GM19351 (cell line): Measurements from ENCODE around the gene CLCN1.
"Not testable (repeated sequence)": the region's sequence is repeated elsewhere in the genome, so short reads cannot be mapped to it uniquely, and the experiment has no call there.

ENCODE experiments used
- ATAC-seq: cut with Tn5 transposase; IDR thresholded peaks from one replicate; pipeline ENCODE4 v1.9.1; 2021; ENCODE audit warnings: mild to moderate bottlenecking, moderate library complexity; ENCODE audit not compliant: unreplicated experiment

The CLCN1 gene

DNA sequence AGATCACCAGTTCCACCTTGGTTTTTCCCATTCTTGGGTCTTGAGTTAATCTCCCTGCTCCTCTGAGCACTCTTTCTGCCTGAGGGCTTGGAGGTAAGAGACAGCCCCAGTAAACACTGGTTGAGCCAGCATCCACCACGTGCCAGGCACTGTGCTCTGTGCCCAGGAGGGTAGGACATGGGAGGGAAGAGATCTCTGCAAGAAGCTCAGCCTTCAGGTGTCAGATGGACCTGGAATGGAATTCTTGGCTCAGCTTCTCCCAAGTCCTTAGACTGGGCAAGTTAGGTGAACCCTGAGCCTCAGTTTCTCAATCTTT lies 67.7 kb downstream of the CLCN1 start:
- no peak for ATAC-seq

DNA sequence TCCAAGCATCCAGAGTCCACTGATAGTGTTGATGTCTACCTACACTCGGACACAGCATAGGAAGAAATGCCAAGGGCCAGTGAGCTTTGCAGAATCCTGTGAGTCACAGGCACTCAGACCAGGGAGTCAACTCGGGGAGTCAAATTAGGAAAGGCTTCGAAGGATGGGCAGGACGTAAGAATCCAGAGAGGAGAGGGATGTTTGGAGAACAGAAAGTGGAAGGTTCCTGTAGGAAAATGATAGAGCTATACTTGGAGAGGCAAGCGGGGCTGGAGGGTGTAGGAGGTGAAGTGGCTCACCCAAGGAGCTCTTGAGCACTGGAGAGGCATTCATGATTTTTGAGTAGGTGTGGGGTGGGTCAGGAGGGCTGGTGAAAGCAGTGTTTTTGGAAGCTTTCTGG lies 68.2 kb downstream of the CLCN1 start:
- no peak for ATAC-seq

DNA sequence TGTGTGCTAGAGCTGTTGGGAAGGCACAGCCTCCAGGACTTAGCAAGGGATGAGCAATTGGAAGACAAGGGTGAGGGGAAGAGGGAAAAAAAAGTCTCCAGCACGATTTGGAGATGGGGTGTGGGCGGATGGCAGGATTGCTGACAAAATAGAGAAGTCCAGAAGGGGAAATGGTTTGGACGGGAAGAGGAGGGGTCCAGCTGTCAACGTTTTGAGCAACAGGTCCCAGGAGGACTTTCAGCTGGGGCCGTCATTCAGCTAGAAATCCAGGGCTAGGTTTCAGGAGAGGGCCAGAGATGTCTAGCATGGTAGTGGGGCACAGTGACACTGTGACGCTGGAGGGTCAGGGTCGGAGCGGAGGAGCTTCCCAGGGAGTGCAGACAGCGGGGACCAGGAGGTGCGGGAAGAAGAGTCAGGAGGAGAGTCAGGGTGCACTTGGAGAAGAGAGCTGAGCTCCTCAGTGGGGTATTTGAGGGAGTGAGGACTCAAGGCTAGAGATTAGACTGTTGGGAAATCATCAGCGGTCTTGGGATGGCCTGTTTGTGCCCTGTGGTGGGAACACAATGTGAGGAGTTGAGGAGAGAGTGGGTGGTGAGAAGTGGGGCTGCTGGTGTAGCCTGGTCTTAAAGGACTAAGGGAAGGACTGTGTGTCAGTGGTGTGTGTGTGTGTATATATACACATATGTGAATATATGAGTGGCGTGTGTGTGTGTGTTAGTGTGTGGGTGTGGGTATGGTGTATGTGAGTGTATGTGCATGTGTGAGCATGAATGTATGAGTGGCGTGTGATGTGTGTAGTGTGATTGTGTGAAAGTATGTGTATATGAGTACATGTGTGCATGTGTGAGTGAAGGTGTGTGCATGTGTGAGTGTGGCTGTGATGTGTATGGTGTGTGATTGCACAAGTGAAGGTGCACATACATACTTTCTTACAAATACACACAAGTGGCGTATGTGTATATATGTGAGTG lies 69.0 kb downstream of the CLCN1 start:
- ATAC-seq: no peak

DNA sequence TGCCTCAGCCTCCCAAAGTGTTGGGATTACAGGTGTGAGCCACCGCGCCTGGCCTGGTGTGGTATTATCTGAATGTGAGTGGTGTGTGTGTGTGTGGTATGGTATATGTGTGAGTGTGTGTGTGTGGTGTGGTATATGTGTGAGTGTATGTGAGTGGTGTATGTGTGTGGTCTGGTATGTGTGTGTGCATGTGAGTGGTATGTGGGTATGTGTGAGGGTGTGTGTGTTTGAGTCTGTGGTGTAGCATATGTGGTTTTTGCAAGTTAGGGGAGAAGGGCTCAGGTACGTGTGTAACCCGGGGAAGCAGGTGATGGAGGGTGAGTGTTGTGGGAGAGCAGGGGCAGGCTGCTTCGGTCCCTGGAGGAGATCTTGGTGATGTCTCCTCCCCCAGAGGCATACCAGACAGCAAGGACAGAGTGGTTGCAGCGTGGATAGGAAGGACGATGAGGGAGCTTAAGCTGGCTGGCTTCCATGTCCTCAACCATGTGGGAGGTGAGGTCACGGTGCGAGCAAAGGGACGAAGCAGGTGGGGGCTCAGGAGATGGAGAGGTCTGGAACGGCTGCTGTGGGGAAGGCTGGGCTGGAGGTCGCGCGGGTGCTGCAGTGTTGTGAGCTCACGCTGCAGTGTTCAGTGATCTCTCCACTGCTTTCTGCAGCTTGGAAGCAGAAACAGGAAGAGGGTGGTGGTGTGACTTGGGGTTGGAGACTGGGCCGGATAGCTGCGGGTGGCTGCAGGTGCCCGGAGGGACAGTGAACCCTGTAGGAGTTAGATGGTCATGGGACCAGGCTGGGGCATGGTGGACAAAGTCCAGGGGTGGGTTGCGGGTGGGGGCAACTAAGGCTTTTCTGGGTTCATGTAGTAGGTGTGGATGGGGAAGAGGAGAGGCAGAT lies 70.2 kb downstream of the CLCN1 start:
- ATAC-seq: no peak

DNA sequence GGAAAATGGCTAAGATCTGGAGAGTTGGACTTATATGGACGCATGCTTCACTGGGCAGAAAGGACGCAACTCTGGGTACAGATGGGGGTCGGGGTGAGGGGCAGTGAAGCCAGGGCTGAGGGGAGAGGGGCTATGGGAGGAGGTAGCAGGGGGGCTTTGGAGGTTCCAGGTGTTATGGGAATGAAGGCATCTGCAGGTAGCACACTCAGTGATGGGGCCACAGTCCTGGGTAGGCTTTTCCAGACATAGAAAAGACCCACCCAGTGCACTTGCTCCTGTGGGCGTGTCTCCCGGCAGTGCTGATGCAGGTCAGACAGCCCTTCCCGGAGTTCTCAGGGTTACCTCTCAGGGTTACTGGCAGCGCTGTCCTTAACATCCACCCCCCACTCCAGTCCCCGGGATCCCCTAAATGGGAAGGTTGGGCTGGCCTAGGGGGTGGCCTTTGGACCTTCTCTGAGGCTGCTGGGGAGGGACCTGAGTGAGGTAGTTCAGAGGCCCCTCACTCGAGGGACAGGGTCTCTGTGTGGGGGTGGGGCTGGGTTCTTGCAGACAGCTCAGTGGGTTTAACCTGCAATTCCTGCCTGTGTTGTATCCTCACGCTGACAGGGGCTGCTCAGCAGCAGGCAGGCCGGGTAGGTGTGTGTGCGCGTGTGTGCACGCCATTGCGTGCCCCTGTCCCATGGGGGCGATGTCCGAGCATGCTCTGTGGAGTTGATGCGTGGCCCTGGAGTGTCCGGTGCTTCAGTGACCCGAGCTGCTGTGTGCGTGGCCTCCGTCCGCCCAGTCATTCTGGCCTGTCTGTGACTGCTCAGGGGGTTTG lies 71.5 kb downstream of the CLCN1 start:
- no peak for ATAC-seq

DNA sequence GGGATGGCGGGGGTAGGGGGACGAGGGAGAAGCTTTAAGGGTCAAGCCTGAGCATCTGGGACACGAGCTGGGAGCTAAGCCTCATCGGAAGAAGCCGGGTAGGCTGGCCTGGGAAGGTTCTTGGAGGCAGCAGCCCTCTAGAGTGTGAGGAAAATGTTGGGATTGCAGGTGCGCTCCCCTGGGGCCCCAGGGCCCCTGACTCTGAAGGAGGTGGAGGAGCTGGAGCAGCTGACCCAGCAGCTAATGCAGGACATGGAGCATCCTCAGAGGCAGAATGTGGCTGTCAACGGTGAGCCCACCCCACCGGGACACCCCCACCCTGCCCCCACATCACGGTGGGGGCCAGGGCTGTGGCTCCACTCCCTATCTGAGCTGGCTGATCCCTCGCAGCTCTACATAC lies 72.1 kb downstream of the CLCN1 start:
- ATAC-seq: no peak

DNA sequence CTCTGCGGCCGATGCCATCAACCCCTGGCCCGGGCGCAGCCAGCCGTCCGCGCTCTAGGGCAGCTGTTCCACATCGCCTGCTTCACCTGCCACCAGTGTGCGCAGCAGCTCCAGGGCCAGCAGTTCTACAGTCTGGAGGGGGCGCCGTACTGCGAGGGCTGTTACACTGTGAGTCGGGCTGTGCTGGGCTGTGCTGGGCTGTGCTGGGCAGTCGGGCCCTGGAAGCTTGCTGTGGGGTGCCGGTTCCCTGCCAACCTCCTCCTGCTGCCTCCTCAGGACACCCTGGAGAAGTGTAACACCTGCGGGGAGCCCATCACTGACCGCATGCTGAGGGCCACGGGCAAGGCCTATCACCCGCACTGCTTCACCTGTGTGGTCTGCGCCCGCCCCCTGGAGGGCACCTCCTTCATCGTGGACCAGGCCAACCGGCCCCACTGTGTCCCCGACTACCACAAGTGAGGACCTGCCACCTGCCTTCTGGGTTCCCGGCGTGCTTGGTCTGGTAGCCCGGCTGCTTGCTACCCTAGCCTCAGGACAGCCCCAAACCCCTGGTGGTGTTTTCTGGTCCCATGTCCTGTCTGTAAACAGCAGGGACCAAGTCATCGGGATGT lies 72.7 kb downstream of the CLCN1 start:
- no peak for ATAC-seq

DNA sequence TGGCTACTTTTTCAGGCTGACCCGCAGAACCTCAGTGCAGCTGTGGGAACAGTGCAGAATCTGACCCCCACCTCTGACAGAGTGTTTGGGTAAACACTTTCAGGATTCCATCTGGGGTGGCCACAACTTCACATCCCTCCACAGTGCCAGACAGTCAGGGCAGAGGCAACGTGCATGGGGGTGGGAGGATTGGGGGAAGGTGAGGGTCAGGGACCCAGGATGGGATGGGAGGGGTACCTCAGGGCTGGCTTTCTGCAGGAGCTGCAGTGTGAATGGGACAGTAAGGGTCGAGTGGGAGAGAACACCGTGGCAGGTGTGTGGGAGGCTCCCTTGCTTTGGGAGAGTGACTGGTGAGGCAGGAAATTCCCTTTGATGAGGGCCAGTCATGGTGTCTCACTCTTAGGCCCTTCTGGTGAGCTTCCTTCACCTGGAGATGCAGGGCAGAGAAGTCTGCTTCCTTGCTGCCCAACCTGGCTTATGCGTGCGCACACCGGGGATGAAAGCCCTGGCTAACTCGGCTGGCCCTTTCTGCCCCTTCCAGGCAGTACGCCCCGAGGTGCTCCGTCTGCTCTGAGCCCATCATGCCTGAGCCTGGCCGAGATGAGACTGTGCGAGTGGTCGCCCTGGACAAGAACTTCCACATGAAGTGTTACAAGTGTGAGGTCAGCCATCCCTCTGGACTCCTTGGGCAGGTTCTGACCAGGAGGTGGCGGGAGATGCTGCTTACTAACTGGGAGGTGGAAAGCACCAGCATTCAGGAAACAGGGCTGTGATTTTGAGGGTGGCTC lies 73.6 kb downstream of the CLCN1 start:
- ATAC-seq: no peak

DNA sequence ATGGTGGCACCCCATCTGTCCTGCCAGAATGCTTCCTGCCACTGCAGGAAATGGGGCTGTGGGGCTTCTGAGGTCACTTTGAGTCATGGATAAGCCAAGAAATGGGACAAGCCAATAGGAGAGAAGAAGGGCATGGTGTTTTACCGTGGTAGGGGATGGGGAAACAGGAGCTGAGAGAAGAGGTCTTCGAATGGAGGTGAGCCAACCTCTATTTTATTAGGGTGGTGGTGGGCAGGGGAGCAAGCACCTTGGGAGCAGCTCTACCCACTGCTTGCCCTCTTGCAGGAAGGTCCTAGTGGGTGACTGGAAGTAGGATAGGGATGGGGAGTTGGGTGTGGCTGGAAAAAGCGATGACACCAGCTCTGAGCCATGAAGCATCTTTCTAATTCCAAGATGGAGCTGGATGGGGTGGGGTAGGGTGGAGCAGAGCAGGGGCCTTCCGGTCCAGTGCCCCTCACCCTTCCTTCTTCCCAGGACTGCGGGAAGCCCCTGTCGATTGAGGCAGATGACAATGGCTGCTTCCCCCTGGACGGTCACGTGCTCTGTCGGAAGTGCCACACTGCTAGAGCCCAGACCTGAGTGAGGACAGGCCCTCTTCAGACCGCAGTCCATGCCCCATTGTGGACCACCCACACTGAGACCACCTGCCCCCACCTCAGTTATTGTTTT lies 74.3 kb downstream of the CLCN1 start:
- no peak for ATAC-seq

DNA sequence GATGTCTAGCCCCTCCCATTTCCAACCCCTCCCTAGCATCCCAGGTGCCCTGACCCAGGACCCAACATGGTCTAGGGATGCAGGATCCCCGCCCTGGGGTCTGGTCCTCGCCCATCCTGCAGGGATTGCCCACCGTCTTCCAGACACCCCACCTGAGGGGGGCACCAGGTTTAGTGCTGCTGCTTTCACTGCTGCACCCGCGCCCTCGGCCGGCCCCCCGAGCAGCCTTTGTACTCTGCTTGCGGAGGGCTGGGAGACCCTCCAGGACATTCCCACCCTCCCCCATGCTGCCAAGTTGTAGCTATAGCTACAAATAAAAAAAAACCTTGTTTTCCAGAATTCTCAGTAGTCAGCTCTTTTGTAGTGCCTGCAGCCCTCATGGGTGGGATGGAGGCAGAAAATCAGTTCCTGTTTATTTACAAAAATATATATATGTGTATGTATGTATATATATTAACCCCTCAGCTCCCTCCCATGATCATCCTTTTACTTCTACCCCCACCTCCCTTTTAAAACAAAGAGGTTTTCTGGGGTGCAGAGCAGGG lies 74.9 kb downstream of the CLCN1 start:
- no peak for ATAC-seq

DNA sequence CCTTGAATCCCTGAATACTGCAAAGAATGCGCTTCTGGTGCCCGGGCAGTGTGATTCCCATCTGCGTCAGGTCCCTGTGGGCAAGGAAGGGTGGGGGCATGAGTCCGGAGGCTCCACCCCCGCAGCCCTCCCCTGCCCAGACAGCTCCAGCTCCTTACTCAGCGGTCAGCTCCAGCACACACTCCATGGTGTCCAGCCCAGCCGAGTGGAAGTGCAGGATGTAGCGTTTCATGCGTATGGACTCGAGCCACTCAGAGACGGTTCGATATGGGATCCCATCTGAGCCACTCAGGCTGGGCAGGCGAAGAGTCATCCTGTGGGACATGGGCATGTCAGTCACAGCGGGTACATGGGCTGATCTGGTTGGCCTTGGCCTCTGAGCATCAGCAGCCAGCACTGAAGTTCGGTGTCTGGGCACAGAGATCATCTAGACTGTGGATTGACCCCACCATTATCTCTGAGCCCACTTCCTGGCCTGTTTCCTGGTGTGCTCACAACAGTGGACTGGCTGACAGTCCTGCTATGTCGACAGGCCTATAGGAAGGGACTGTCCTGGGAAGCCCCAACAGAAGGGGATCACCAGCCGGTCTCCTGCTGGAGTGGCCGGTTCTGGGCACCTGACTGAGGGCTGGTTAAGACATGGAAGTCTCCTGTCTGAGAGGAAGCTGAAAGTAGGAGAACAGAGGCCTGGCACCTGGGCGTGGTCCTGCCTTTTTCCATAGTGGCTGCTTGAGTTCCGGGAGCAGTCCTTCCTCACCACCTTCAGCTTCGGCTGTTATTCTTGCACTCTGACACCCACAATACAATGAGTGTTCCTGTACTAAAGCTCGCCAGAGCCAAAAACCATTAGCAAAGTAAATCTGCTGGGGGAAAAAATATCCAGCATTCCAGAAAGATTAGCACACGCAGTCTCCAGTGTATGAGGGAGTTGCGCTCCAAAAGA lies 75.8 kb downstream of the CLCN1 start:
- ATAC-seq: no peak

DNA sequence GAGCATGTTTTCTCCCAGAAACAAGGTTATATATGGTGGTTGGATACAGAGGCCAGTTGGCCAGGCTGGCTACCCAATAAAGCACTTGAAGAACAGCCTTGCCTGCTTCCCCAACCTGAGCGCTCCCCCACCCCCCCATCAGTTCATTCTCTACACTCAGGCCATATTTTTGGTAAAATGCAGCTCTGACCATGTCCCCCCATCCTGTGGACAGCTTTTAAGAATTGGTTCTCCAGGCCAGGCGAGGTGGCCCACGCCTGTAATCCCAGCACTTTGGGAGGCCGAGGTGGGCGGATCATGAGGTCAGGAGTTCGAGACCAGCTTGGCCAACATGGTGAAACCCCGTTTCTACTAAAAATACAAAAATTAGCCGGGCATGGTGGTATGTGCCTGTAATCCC lies 76.5 kb downstream of the CLCN1 start:
- not testable (repeated sequence) for ATAC-seq

DNA sequence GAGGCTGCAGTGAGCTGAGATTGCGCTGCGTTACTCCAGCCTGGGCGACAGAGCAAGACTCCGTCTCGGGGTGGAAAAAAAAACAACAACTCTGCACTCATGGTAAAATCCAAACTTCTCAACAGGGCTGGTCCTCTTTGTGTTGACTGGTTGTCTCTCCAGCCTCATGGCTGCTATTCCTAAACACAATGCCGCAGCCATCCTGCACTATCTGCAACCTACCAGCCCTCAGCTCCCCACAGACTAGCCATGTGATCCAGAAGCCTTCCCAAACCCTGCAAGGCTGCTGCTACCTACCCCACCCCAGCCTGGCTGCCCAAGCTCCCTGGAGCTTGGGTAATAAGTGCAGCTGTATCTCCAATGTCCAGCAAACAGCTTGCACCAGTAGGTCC lies 77.0 kb downstream of the CLCN1 start:
- no peak for ATAC-seq

DNA sequence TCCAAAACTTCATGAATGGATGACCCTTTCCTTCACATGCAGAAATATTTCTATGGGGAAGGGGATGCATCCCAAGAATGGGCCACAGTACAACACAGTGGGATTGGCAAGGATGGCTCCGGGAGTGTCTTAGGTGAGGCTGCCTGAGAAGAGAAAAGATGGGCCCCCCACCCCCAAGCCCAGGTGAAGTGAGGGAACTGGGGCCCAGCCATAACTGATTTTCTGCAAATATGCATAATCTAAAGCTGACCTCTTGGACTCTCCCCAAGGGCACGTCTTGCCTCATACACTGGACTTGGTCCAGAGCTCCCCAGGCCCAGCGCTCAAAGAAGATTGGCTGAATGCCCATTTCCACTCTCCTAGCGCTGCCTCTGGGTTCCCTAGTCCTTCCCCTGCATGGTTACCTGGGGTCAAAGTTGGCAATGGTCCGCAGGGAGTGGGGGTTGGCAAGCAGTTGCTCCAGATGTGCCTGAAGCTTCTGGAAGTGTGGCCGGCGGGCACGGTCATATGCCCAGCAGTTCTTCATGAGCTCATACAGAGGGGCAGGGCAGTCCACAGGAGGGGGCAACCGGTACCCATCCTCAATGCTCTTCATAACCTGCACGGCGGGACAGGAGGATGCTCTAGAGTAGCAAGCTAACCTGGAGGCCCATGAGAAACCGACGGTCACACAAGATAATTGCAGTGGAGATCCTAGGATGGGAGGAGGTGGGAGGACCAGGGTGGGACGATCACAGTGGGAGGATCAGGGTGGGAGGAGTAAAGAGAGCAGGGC lies 77.5 kb downstream of the CLCN1 start:
- ATAC-seq: no peak

DNA sequence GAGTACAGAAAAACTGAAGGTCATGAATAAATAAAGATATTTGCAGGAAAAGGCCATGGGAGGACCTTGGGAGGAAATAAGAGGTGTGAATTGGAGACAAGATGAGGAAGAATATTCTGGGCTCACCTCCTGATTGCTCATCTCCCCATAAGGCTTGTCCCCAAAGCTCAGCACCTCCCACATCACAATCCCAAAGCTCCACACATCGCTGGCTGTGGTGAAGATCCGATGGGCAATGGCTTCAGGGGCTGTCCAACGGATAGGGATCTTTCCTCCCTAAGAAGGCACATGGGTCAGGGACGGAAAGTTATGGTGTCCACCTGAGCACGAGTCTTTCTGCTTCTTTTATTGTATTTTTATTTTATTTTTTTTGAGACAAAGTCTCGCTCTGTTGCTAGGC lies 78.2 kb downstream of the CLCN1 start:
- ATAC-seq: no peak

DNA sequence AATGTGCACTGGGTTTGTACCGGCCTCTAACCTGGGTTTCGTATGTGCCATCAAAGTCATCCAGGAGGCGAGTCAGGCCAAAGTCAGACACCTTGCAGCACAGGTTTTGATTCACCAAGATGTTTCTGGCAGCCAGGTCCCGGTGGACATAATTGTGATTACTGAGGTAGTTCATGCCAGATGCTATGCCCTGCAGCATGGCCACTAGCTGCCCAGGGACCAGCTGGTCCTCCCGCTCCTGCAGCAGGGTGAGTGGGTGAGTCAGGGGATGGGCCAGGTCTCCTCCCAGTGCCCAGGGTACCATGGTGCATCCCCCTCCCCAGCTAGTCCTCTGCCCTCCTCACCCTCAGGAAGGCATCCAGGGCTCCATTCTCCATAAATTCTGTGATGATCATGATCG lies 78.9 kb downstream of the CLCN1 start:
- ATAC-seq: no peak
